Mucosa of descending colon (tissue), 3 donors: ENCODE data around the gene TENM4. TPM values are rescaled to one million over a fixed set of nuclear protein-coding genes. Genes with fewer than 3 reads are reported as not detected.
A peak's percentile ranks its signal among the peaks of the same experiment; 100 is the strongest.

Experiments
- ATAC-seq: fragments of 200-7000 bp; cut with Tn5 transposase; one replicate; pipeline ENCODE4 v1.9.1; 2020; ENCODE audit warnings: mild to moderate bottlenecking, moderate library complexity
- DNase-seq, 3 donors: peaks; one replicate each; pipeline ENCODE4 v3.0.0-alpha.2; 2020
- H3K36me3 ChIP-seq: fragments of 200-600 bp; one replicate; pipeline ENCODE4 v1.8.0; 2021; ENCODE audit warnings: low read depth, mild to moderate bottlenecking
- H3K4me1 ChIP-seq: fragments of 200-600 bp; one replicate; pipeline ENCODE4 v1.8.0; 2021; ENCODE audit warnings: low read depth, mild to moderate bottlenecking
- H3K4me3 ChIP-seq: fragments of 200-600 bp; one replicate; pipeline ENCODE4 v1.8.0; 2021; ENCODE audit warnings: mild to moderate bottlenecking
- H3K9me3 ChIP-seq: fragments of 200-600 bp; one replicate; pipeline ENCODE4 v1.8.0; 2021; ENCODE audit warnings: mild to moderate bottlenecking
- intact Hi-C, 2 donors: fragments of 100-400 bp; cut with DNase I in 1 of 2; cut with micrococcal nuclease in 1 of 2; formaldehyde crosslinking; loops; one replicate each; pipeline versions ENCODE4 v1.11.0 to v1.11.1; 2022; cut with DNase I, micrococcal nuclease
- total RNA-seq, 3 donors: library from RNA; stranded (reverse); fragmentation: NEBNext Ultra II Directional in 2 of 3; extraction: Animal tissue kit (Norgen Biotek cat#: 25700) in 2 of 3; gene quantifications; one replicate each; pipeline versions ENCODE4 v1.2.1 to v1.2.4, GENCODE V29; 2021 to 2023
- TF ChIP-seq, protein P1 (sequence below): fragments of 200-600 bp; IDR thresholded peaks from one replicate; pipeline ENCODE4 v1.8.0; 2022; ENCODE audit warnings: antibody characterized with exemption, mild to moderate bottlenecking
- donor health status: DM: no; HTN: no; CAD: no; lungs with moderate emphysema.
- donor health status: DM: no; HTN: no; CAD: no.
- donor health status: DM: no; HTN: yes; CAD: no.

The TENM4 gene
- total RNA-seq, 3 donors from 2014 or later: 0.70 to 1.6 (median 1.2) TPM

DNA sequence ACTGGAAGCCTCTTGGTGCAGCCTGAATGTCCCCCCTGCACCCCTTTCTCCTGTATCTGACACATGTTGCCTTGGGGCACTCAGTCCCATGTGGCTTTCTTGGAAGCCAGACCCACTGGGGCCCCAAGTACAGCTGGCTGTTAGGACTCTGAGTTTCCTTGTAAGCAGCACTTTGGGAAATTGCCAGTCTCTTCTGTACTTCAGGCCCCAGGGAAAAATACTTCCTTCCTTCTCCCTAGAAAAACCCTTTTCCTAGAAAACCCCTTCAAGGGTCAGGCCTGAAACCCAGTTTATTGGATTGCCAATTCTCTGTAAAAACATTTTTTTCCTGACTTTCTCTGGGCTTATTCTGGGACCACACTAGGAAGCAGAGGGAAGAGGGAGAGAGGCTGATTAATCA, 360.3 kb downstream of the TENM4 start:
- Histone ChIP-seq H3K9me3 (no peaks in the 10 kb centered on the region), H3K4me3 (no peak overlapping the region), H3K36me3 (no peaks in the 10 kb centered on the region), H3K4me1 (no peaks in the 10 kb centered on the region)
- ATAC-seq (no peak), DNase-seq (no peak)
- intact Hi-C loops: no loop called here
- TF ChIP-seq, protein P1, sequence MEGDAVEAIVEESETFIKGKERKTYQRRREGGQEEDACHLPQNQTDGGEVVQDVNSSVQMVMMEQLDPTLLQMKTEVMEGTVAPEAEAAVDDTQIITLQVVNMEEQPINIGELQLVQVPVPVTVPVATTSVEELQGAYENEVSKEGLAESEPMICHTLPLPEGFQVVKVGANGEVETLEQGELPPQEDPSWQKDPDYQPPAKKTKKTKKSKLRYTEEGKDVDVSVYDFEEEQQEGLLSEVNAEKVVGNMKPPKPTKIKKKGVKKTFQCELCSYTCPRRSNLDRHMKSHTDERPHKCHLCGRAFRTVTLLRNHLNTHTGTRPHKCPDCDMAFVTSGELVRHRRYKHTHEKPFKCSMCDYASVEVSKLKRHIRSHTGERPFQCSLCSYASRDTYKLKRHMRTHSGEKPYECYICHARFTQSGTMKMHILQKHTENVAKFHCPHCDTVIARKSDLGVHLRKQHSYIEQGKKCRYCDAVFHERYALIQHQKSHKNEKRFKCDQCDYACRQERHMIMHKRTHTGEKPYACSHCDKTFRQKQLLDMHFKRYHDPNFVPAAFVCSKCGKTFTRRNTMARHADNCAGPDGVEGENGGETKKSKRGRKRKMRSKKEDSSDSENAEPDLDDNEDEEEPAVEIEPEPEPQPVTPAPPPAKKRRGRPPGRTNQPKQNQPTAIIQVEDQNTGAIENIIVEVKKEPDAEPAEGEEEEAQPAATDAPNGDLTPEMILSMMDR: no peak

DNA sequence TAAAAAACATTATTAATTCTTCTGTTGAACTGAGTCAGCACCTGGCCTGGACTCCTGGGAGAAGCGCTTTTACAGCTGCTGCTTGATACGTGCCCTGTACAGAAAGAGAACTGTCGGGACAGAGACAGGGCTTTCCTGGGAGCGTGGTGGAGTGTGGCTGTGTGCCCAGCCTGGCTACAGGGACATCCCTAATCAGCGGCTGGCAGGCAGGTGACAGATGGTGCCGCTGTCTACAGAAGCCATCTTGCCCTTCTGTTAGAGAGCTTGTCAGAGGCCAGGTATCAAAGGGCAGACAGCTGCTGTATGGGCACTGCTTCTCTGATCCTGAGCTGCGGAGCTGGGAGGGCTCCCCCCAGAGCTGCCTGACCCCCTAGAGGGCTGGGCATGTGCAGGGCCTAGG, 361.8 kb downstream of the TENM4 start:
- no peaks in the 10 kb centered on the region for H3K4me1 ChIP-seq
- no peak overlapping the region for H3K4me3 ChIP-seq
- ATAC-seq (peak; percentile 50), DNase-seq (no peak)
- no peaks in the 10 kb centered on the region for H3K36me3 ChIP-seq
- H3K9me3 ChIP-seq: no peaks in the 10 kb centered on the region
- intact Hi-C loops: loop anchor here in 1 of 2 donors (10.0 kb wide), 1 partner anchor 434 kb away; no protein-coding TSS in a partner anchor
- TF ChIP-seq, protein P1: no peak

DNA sequence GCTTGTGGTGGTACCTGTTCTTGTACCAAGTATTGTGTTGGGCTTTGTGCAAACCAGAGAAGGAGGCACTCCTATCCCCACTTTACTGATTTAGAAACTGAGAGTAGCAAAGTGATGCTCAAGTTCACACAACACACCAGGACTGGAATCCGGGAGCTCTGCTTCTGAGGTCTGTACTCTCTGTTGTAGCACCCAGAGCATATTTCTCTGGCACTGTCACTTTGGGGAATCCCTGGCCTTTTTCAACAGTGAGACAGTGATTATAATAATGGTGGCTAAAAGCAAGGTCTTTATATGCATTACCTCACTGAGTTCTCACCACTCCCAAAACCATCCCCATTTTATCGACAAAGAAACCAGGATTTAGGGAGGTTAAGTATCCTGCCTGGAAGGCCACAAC, 362.4 kb downstream of the TENM4 start:
- TF ChIP-seq, protein P1: no peak
- intact Hi-C loops: loop anchor here in 1 of 2 donors (10.0 kb wide), 1 partner anchor 434 kb away; no protein-coding TSS in a partner anchor
- H3K4me3 ChIP-seq: no peak overlapping the region

DNA sequence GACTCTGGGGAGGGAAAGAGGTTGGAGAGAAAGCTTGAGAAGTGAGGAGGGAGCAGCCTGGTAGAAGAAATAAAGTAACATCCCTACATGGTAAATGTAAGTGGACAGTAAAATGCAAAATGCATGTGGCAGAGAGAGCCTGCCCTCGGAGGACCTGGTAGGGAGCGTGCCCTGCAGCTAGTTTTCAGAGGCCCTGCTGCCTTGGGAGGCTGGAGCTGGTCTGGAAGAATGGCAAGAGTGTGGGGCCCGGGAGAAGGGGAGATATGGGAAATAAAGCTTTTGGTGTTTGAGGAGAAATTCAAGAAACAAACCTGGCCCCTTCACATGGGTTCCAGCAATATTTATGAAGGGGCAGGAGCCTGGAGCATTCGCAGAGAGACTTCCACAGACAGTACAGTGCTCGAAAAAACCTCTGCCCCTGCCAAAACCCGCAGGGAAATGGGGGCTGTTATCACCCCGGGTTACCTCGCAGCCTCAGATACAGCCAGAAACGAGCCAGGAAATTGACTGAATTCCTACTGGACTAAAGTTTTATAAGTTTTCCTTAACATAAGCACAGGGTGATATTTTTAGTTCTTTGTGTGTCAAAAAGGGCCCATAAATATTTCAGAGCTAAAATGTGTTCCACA, 363.0 kb downstream of the TENM4 start:
- ATAC-seq (no peak), DNase-seq (no peak)
- Histone ChIP-seq H3K4me3 (no peak overlapping the region), H3K36me3 (no peaks in the 10 kb centered on the region), H3K9me3 (no peaks in the 10 kb centered on the region), H3K4me1 (no peaks in the 10 kb centered on the region)
- TF ChIP-seq, protein P1: no peak
- intact Hi-C loops: loop anchor here in 1 of 2 donors (10.0 kb wide), 1 partner anchor 433 kb away; no protein-coding TSS in a partner anchor

More for the DNA sequence above, 362.4 kb downstream of the TENM4 start:
- ATAC-seq (no peak), DNase-seq (no peak)
- no peaks in the 10 kb centered on the region for H3K4me1 ChIP-seq
- H3K9me3 ChIP-seq: no peaks in the 10 kb centered on the region
- H3K36me3 ChIP-seq: no peaks in the 10 kb centered on the region

DNA sequence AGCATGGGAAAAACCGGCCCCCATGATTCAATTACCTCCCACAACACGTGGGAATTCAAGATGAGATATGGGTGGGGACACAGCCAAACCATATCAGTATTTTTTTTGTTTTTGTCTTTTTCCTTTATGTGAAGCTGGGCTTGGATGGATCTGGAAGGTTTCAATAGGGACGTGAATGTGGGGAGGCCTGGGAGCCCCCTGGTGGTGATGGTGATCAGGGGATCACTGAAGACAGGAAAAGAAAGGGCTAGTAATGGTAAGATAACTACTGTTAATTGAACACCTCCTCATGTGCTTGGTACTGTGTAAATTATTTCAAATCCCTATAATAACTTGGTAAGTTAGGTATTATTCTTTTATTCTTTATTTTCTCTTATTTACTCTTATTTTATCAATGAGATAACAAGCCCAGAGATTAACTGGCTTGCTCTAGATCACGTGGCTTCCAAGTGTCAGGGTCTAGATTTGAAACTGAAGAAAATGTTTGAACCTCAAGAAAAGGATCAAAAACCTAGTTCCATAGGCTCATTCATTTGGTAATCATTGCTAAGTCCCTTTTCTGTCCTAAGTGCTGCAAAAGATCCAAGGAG, 364.2 kb downstream of the TENM4 start:
- no peak for ATAC-seq
- TF ChIP-seq, protein P1: peak; percentile 39
- no peaks in the 10 kb centered on the region for H3K4me1 ChIP-seq

More for the DNA sequence above, 364.2 kb downstream of the TENM4 start:
- DNase-seq: peak in 2 of 3 donors; percentile 57 to 78
- H3K4me3 ChIP-seq: no peak overlapping the region
- H3K36me3 ChIP-seq: no peaks in the 10 kb centered on the region
- intact Hi-C loops: loop anchor here in 1 of 2 donors (10.0 kb wide), 1 partner anchor 432 kb away; no protein-coding TSS in a partner anchor
- H3K9me3 ChIP-seq: no peaks in the 10 kb centered on the region
